ENCODE measurements around the gene SPOP.

- TF ChIP-seq CTCF (conservative IDR thresholded peaks at IDR 0.05 in 1 of 2, IDR thresholded peaks at IDR 0.05 in 1 of 2; ENCODE audit: extremely low read depth in 1 of 2, insufficient read depth in 1 of 2, low read depth in 1 of 2, low read length in 2 of 2): no peak
- no peak for TF ChIP-seq EZH2 (IDR thresholded peaks at IDR 0.05; ENCODE audit: borderline replicate concordance, low read length)
Observed at GRCh38 chr17:49725452-49726130, 47.7 kb upstream of the SPOP start.

Data from mammary epithelial cell (primary cell).